MM.1S (cell line): Measurements from ENCODE around the gene CDAN1.

Experiments used
- DNase-seq: peaks from one replicate; pipeline ENCODE4 v3.0.0-alpha.2; 2015
- H2AFZ ChIP-seq: fragments of 300-600 bp; sonication (generic); 2 replicates; pipeline ENCODE4 v1.6.0; 2016; ENCODE audit warnings: antibody characterized with exemption, low read length
- H3F3A ChIP-seq: fragments of 300-600 bp; sonication (generic); 2 replicates; pipeline ENCODE4 v1.6.1; 2016; ENCODE audit warnings: mild to moderate bottlenecking, antibody characterized with exemption, low read length, moderate library complexity, mixed read lengths; ENCODE audit not compliant: insufficient read depth
- H3K27ac ChIP-seq: fragments of 300-600 bp; sonication (generic); 2 replicates; pipeline ENCODE4 v1.5.1; 2016; ENCODE audit warnings: mild to moderate bottlenecking, low read length
- H3K27me3 ChIP-seq: fragments of 300-600 bp; sonication (generic); replicated peaks from 2 replicates; pipeline ENCODE4 v1.6.0; 2016; ENCODE audit warnings: low read length; ENCODE audit not compliant: insufficient read depth
- H3K36me3 ChIP-seq: fragments of 300-600 bp; sonication (generic); replicated peaks from 2 replicates; pipeline ENCODE4 v1.6.1; 2016; ENCODE audit warnings: mild to moderate bottlenecking, low read length, mixed read lengths; ENCODE audit not compliant: insufficient read depth
- H3K4me1 ChIP-seq: fragments of 300-600 bp; sonication (generic); 2 replicates; pipeline ENCODE4 v1.6.1; 2016; ENCODE audit warnings: low read length, mixed read lengths
- H3K4me2 ChIP-seq: fragments of 300-600 bp; sonication (generic); 2 replicates; pipeline ENCODE4 v1.6.0; 2016; ENCODE audit warnings: low read depth, low read length
- H3K4me3 ChIP-seq: fragments of 300-600 bp; sonication (generic); 2 replicates; pipeline ENCODE4 v1.5.1; 2016; ENCODE audit warnings: low read length, mixed read lengths
- H3K79me2 ChIP-seq: fragments of 300-600 bp; sonication (generic); 2 replicates; pipeline ENCODE4 v1.6.1; 2016; ENCODE audit warnings: mixed run types, low read length, mixed read lengths
- H3K9ac ChIP-seq: fragments of 300-600 bp; sonication (generic); 2 replicates; pipeline ENCODE4 v1.6.1; 2016; ENCODE audit warnings: low read length, mixed read lengths
- H3K9me2 ChIP-seq: fragments of 300-600 bp; sonication (generic); replicated peaks from 2 replicates; pipeline ENCODE4 v1.6.1; 2016; ENCODE audit warnings: mild to moderate bottlenecking, low read length, mixed read lengths; ENCODE audit not compliant: insufficient read depth
- H3K9me3 ChIP-seq: fragments of 300-600 bp; sonication (generic); replicated peaks from 2 replicates; pipeline ENCODE4 v1.6.1; 2016; ENCODE audit warnings: mild to moderate bottlenecking, low read length, mixed read lengths; ENCODE audit not compliant: insufficient read depth
- H4K20me1 ChIP-seq: fragments of 300-600 bp; sonication (generic); 2 replicates; pipeline ENCODE4 v1.6.1; 2016; ENCODE audit warnings: mild to moderate bottlenecking, low read length, moderate library complexity, mixed read lengths; ENCODE audit not compliant: insufficient read depth
- EZH2 ChIP-seq: fragments of 300-600 bp; sonication (generic); optimal IDR thresholded peaks from 2 replicates; pipeline ENCODE3; 2017; ENCODE audit warnings: low read depth, mild to moderate bottlenecking, antibody characterized with exemption, low read length, mixed read lengths
- EZH2phosphoT487 ChIP-seq: fragments of 300-600 bp; sonication (generic); IDR thresholded peaks from 2 replicates; pipeline ENCODE4 v1.6.1; 2018; ENCODE audit warnings: antibody characterized with exemption, low read length
- TF ChIP-seq, protein P1 (sequence below): fragments of 300-600 bp; sonication (generic); IDR thresholded peaks from 2 replicates; pipeline ENCODE4 v1.5.1; 2016; ENCODE audit warnings: antibody characterized with exemption, low read length, mixed read lengths

CDAN1 gene

DNA sequence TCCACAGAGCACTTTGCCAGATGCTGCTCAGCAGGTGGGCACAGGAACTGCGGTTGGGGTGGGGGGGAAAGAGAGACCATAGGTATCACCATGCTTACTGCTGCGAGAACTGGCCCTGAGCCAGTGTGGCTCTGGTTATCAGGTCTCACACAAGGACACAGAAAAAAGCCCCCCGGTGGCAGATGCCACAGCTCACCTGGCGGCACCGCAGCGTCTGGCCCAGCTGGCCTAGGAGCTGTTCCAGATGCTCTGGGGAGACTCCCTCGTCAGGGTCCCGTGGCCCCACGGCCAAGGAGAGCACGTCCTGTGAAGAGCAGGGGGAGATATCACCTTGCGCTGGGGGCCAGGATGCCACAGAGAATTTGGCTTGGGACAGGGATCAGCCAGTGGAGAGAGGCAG, 10.8 kb downstream of the CDAN1 start:
- no peak for DNase-seq
- no peak overlapping the region for H3K4me3 ChIP-seq
- no peaks in the 10 kb centered on the region for H3K27me3 ChIP-seq
- TF ChIP-seq, protein P1, sequence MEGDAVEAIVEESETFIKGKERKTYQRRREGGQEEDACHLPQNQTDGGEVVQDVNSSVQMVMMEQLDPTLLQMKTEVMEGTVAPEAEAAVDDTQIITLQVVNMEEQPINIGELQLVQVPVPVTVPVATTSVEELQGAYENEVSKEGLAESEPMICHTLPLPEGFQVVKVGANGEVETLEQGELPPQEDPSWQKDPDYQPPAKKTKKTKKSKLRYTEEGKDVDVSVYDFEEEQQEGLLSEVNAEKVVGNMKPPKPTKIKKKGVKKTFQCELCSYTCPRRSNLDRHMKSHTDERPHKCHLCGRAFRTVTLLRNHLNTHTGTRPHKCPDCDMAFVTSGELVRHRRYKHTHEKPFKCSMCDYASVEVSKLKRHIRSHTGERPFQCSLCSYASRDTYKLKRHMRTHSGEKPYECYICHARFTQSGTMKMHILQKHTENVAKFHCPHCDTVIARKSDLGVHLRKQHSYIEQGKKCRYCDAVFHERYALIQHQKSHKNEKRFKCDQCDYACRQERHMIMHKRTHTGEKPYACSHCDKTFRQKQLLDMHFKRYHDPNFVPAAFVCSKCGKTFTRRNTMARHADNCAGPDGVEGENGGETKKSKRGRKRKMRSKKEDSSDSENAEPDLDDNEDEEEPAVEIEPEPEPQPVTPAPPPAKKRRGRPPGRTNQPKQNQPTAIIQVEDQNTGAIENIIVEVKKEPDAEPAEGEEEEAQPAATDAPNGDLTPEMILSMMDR: no peak
- no peak for TF ChIP-seq EZH2
- no peak for TF ChIP-seq EZH2phosphoT487
- H3K79me2 ChIP-seq: no peaks in the 10 kb centered on the region
- no peak overlapping the region for H3K9ac ChIP-seq
- no peaks in the 10 kb centered on the region for H3K9me3 ChIP-seq
- no peak overlapping the region for H3K4me2 ChIP-seq
- no peaks in the 10 kb centered on the region for H3K4me1 ChIP-seq
- no peaks in the 10 kb centered on the region for H3F3A ChIP-seq
- no peak overlapping the region for H2AFZ ChIP-seq
- H3K36me3 ChIP-seq: no peaks in the 10 kb centered on the region
- H4K20me1 ChIP-seq: no peaks in the 10 kb centered on the region
- no peak overlapping the region for H3K27ac ChIP-seq
- no peaks in the 10 kb centered on the region for H3K9me2 ChIP-seq

DNA sequence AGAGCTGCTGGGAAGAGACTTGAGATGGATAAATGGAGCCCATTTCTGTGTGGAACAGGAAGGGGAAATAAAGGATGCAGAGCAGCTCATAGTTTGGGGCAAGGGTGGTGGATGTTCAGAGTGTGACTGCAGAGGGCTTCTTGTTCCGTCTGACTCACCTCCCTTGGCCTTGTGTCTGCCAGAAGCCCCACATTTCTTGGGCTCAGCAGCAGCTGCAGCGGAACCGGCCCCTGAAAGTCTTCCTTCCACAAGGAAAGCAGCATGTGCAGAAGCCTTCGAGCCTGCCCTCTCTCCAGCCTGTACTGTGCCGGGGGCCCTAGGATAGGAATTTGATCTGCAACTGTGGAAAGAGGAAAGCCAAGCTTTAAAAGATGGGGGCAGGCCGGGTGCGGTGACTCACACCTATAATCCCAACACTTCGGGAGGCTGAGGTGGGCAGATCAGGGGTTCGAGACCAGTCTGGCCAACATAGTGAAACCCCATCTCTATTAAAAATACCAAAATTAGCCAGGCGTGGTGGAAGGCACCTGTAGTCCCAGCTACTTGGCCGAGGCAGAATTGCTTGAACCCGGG, 11.5 kb downstream of the CDAN1 start:
- Histone ChIP-seq H3K36me3 (no peaks in the 10 kb centered on the region), H3K4me3 (no peak overlapping the region), H2AFZ (no peak overlapping the region), H3K9me3 (no peaks in the 10 kb centered on the region), H3K4me1 (no peaks in the 10 kb centered on the region), H3K9ac (no peak overlapping the region), H3K79me2 (no peaks in the 10 kb centered on the region), H3K27me3 (no peaks in the 10 kb centered on the region), H3K4me2 (no peak overlapping the region), H3K9me2 (no peaks in the 10 kb centered on the region), H3F3A (no peaks in the 10 kb centered on the region), H3K27ac (no peak overlapping the region), H4K20me1 (no peaks in the 10 kb centered on the region)
- TF ChIP-seq EZH2phosphoT487 (no peak), EZH2 (no peak)
- TF ChIP-seq, protein P1: no peak
- no peak for DNase-seq

DNA sequence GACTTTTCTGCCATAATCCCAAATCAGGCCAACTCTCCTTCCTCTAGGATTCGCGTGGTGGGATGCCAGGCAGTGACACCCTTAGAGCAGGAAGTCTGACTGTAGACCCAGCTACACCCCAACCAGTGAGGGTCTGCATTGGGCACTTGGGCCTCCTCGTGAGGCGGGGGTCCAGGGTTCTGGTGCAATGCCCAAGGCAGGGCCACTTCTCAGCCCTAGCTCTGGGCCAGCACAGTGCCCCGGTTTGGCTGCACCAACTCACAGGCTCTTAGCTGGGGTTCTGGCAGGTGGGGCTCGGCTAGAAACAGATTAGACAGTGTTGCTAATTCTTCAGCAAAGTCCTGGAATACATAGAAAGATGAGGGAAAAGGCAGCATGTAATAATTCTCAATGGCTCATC, 12.7 kb downstream of the CDAN1 start:
- H3K9ac ChIP-seq: no peak overlapping the region
- H3K4me2 ChIP-seq: no peak overlapping the region
- TF ChIP-seq EZH2phosphoT487 (no peak), EZH2 (no peak)
- TF ChIP-seq, protein P1: no peak

More for the DNA sequence above, 12.7 kb downstream of the CDAN1 start:
- no peak for DNase-seq
- Histone ChIP-seq H4K20me1 (no peaks in the 10 kb centered on the region), H3K36me3 (no peaks in the 10 kb centered on the region), H3F3A (no peaks in the 10 kb centered on the region), H3K4me1 (no peaks in the 10 kb centered on the region), H3K27ac (no peak overlapping the region), H3K9me2 (no peaks in the 10 kb centered on the region), H3K27me3 (no peaks in the 10 kb centered on the region), H3K79me2 (no peaks in the 10 kb centered on the region), H3K9me3 (no peaks in the 10 kb centered on the region), H2AFZ (no peak overlapping the region), H3K4me3 (no peak overlapping the region)
